Neural progenitor cell (in vitro differentiated cells): ENCODE measurements around the gene TTPAL.

Experiments used
- CTCF ChIP-seq: fragments of 200-600 bp; sonication (generic); IDR thresholded peaks from 2 replicates; pipeline ENCODE4 v1.5.1; 2017; ENCODE audit warnings: antibody characterized with exemption, mild to moderate bottlenecking
- EZH2phosphoT487 ChIP-seq: fragments of 200-600 bp; sonication (generic); IDR thresholded peaks from 2 replicates; pipeline ENCODE4 v1.6.1; 2017; ENCODE audit warnings: antibody characterized with exemption

GRCh38 chr20:44483112-44483511, 7.4 kb downstream of the TTPAL start:
- TF ChIP-seq EZH2phosphoT487 = no peak
- no peak for TF ChIP-seq CTCF
